Esophagus (tissue), 2 donors: Measurements from ENCODE around the gene RGS3. TPM values are rescaled to one million over a fixed set of nuclear protein-coding genes. Genes with fewer than 3 reads are reported as not detected.

Experiments
- H3K27ac ChIP-seq, 2 donors: one replicate each; pipeline ENCODE4 v1.5.1; 2013; ENCODE audit warnings: low read depth in 2 of 2, mild to moderate bottlenecking in 2 of 2, inconsistent platforms in 1 of 2, low read length in 1 of 2, moderate library complexity in 1 of 2
- H3K27me3 ChIP-seq, 2 donors: one replicate each; pipeline ENCODE4 v1.6.1; 2013; ENCODE audit warnings: low read length in 2 of 2, control low read depth in 1 of 2, mild to moderate bottlenecking in 1 of 2; ENCODE audit not compliant: insufficient read depth in 2 of 2, control insufficient read depth in 1 of 2
- H3K36me3 ChIP-seq, 2 donors: one replicate each; pipeline ENCODE4 v1.6.1; 2013; ENCODE audit warnings: low read length in 1 of 2; ENCODE audit not compliant: control insufficient read depth in 2 of 2, insufficient read depth in 2 of 2
- H3K4me1 ChIP-seq, 2 donors: one replicate each; pipeline ENCODE4 v1.6.1; 2013; ENCODE audit warnings: low read length in 1 of 2; ENCODE audit not compliant: control insufficient read depth in 2 of 2, insufficient read depth in 2 of 2
- H3K4me3 ChIP-seq, 2 donors: one replicate each; pipeline ENCODE4 v1.5.1; 2013; ENCODE audit warnings: low read length in 2 of 2, mild to moderate bottlenecking in 2 of 2, low read depth in 1 of 2, moderate library complexity in 1 of 2
- H3K9me3 ChIP-seq, 2 donors: one replicate each; pipeline ENCODE4 v1.6.1; 2013; ENCODE audit warnings: mild to moderate bottlenecking in 2 of 2, low read depth in 1 of 2, low read length in 1 of 2, moderate library complexity in 1 of 2; ENCODE audit not compliant: control insufficient read depth in 2 of 2, insufficient read depth in 1 of 2
- WGBS, 2 donors: extraction: QIAGEN DNeasy Blood & Tissue Kit; methylation state at CpG; one replicate each; pipeline ENCODE4 v1.1.7; 2013; 5-methylcytosine and 5-hydroxymethylcytosine counted together
- polyA plus RNA-seq, 2 donors: library from polyadenylated mRNA; stranded (reverse); fragments of 200-250 nt; gene quantifications; one replicate each; pipeline ENCODE4 v1.2.3, GENCODE V29; 2013
- donor health status: healthy with polysubstance abuse.
- donor health status: Bipolar disorder and iron deficiency.

Gene RGS3
- polyA plus RNA-seq, 2 donors = 9.1 to 10.2 TPM

- 90 to 95% methylated on average over 4 of the region's 4 CpGs for WGBS, 2 donors
- H3K36me3 ChIP-seq = no peaks in the 10 kb centered on the region
- H3K4me3 ChIP-seq = no peak overlapping the region
- no peak overlapping the region for H3K27ac ChIP-seq
- H3K27me3 ChIP-seq = no peaks in the 10 kb centered on the region
- H3K4me1 ChIP-seq = peaks cover 3 to 5% of the 10 kb centered on the region in 2 donors
- H3K9me3 ChIP-seq = no peaks in the 10 kb centered on the region
Measured at GRCh38 chr9:113461943-113462342, 1.6 kb upstream of the RGS3 start.

DNA sequence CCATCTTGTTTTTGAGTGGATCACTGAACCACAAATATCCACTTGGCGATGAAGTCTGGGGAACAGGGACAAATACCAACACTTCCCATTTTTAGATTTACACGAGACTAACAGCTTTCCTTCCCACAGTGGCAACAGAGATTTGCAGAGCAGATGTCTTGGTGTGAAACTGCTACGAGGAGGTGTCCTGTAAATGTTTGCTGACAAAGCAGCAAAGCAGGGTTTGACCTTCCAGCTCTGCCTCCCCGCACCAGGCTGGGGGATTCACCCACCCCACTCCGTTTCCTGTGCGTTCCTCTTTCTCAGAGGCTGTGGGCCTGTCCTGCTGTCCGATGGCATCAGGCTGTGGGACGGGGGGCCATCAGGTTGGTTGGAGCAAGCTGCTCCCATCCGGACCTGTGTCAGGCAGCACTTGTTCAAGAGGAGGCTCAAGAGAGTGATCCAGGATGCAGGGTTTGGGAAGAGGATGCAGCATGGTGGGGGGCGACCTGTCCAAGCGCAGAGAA, 693 bp upstream of the RGS3 start:
- Histone ChIP-seq H3K27me3 (no peaks in the 10 kb centered on the region), H3K4me3 (no peak overlapping the region), H3K27ac (no peak overlapping the region), H3K9me3 (no peaks in the 10 kb centered on the region), H3K4me1 (peaks cover 3 to 5% of the 10 kb centered on the region in 2 donors), H3K36me3 (no peaks in the 10 kb centered on the region)
- 91 to 92% methylated on average over 11 of the region's 11 CpGs for WGBS, 2 donors

- Histone ChIP-seq H3K9me3 (no peaks in the 10 kb centered on the region), H3K36me3 (no peaks in the 10 kb centered on the region), H3K4me1 (peaks cover 3 to 5% of the 10 kb centered on the region in 2 donors), H3K27me3 (no peaks in the 10 kb centered on the region), H3K27ac (no peak overlapping the region), H3K4me3 (peak overlapping the region; percentile 49 to 54)
- 83 to 96% methylated on average over 1 of the region's 1 CpG for WGBS, 2 donors
Measured at GRCh38 chr9:113464286-113464660, 746 bp downstream of the RGS3 start.

GRCh38 chr9:113465599-113466140, 2.1 kb downstream of the RGS3 start:
- H3K9me3 ChIP-seq = no peaks in the 10 kb centered on the region
- no peaks in the 10 kb centered on the region for H3K27me3 ChIP-seq
- H3K27ac ChIP-seq = no peak overlapping the region

GRCh38 chr9:113467183-113467582, 3.7 kb downstream of the RGS3 start:
- Histone ChIP-seq H3K36me3 (no peaks in the 10 kb centered on the region), H3K4me3 (no peak overlapping the region), H3K27me3 (no peaks in the 10 kb centered on the region), H3K27ac (no peak overlapping the region), H3K4me1 (peaks cover 3 to 5% of the 10 kb centered on the region in 2 donors), H3K9me3 (no peaks in the 10 kb centered on the region)
- 99 to 100% methylated on average over 2 of the region's 2 CpGs for WGBS, 2 donors

More at GRCh38 chr9:113465599-113466140, 2.1 kb downstream of the RGS3 start:
- 68 to 85% methylated on average over 2 of the region's 2 CpGs for WGBS, 2 donors
- Histone ChIP-seq H3K4me1 (peaks cover 3 to 5% of the 10 kb centered on the region in 2 donors), H3K36me3 (no peaks in the 10 kb centered on the region), H3K4me3 (no peak overlapping the region)

DNA sequence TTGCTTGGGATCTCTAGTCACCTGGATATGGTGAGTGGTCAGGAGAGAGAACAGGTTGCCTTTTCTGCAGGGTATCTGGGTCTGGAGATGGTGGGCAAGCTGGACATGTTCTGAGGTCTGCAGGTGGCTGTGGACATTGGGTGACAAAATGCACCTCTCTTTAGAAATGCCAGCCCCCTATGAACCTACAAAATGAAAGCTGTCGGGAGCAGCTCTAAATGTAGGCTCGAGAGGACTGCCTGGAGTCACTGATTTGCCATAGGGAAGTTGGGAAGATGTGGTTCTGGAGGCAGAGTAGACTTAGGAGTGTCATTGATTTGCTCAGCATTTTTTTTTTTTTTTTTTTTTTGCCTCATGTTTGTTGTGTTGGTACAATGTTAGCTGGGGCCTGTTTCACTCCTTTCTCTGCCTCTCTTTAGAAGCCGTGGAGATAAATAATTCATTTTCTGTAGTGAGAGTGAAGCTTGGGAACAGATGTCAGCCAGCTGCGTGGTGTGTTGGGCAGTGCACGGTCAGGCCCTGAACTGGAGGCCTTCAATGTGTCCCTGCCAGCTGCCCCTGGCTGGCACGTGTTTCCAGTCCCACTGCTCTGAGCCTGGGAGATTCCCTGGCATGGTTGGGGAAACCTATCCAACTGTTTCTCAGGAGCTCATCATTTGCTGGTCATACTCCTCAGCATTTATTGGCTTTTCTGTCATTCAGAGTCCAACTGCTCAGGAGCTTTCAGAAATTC, 5.4 kb downstream of the RGS3 start:
- H3K27ac ChIP-seq = peak overlapping the region in 1 of 2 donors; percentile 28
- H3K4me1 ChIP-seq = peaks cover under 1 to 3% of the 10 kb centered on the region in 2 donors
- H3K4me3 ChIP-seq = no peak overlapping the region
- no peaks in the 10 kb centered on the region for H3K36me3 ChIP-seq
- no peaks in the 10 kb centered on the region for H3K27me3 ChIP-seq
- no peaks in the 10 kb centered on the region for H3K9me3 ChIP-seq
- WGBS, 2 donors = 67 to 72% methylated on average over 6 of the region's 6 CpGs

- Histone ChIP-seq H3K4me1 (peaks cover 0 to 3% of the 10 kb centered on the region in 2 donors), H3K36me3 (no peaks in the 10 kb centered on the region), H3K4me3 (no peak overlapping the region), H3K27me3 (no peaks in the 10 kb centered on the region), H3K9me3 (no peaks in the 10 kb centered on the region), H3K27ac (no peak overlapping the region)
- 81 to 91% methylated on average over 1 of the region's 1 CpG for WGBS, 2 donors
Measured at GRCh38 chr9:113471143-113471542, 7.6 kb downstream of the RGS3 start.

- Histone ChIP-seq H3K36me3 (no peaks in the 10 kb centered on the region), H3K27ac (no peak overlapping the region), H3K4me3 (no peak overlapping the region), H3K27me3 (no peaks in the 10 kb centered on the region), H3K9me3 (no peaks in the 10 kb centered on the region), H3K4me1 (peaks cover 0 to 3% of the 10 kb centered on the region in 2 donors)
- WGBS, 2 donors = 92 to 93% methylated on average over 6 of the region's 6 CpGs
Measured at GRCh38 chr9:113471566-113471965, 8.0 kb downstream of the RGS3 start.

GRCh38 chr9:113472199-113472598, 8.7 kb downstream of the RGS3 start:
- no peaks in the 10 kb centered on the region for H3K27me3 ChIP-seq
- 93 to 96% methylated on average over 5 of the region's 5 CpGs for WGBS, 2 donors

More at GRCh38 chr9:113472199-113472598, 8.7 kb downstream of the RGS3 start:
- Histone ChIP-seq H3K27ac (no peak overlapping the region), H3K9me3 (no peaks in the 10 kb centered on the region), H3K36me3 (no peaks in the 10 kb centered on the region), H3K4me1 (peaks cover 0 to 3% of the 10 kb centered on the region in 2 donors), H3K4me3 (no peak overlapping the region)
